ENCODE results near the gene CFTR.
"Not testable (repeated sequence)": the region's sequence is repeated elsewhere in the genome, so short reads cannot be mapped to it uniquely, and the experiment has no call there.

CFTR gene

DNA sequence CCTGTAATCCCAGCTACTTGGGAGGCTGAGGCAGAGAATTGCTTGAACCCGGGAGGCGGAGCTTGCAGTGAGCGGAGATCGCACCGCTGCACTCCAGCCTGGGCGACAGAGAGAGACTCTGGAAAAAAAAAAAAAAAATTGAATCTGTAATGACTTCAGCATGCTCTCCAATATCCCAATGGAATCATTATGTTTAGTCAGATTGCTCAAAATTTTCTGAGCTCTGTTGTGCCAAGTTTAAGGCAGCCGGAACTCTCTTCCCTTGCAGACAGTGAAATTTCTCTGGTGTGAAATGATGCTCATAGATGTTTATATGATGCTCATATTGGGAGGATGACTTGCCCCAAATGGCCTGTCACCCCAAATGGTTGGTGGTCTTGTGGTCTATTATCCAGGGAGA is 212.5 kb downstream of the CFTR start:
- no peak for DNase-seq

GRCh38 chr7:117698018-117698417 is 218.2 kb downstream of the CFTR start:
- DNase-seq, result no peak

DNA sequence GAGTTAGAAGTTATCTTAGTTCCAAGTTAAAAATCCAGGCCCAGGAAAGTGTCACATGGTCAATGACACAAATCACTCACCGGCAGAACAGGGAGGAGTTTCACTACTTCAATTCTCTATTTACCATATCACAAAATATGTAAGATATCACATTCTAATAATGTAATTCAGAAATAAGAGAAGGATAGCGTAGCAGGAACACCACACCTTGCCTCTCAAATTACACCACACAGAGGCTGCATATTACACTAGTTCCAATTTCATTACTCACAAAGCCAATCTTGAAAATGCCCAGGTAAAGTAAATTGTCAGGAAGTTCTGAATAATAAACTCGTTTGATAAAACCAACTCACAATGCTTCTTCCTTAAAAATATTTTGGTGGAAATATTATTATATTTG is 224.2 kb downstream of the CFTR start:
- DNase-seq, result no peak

- DNase-seq, result no peak
These were observed 225.8 kb downstream of the CFTR start for GRCh38 chr7:117705630-117706029.

DNA sequence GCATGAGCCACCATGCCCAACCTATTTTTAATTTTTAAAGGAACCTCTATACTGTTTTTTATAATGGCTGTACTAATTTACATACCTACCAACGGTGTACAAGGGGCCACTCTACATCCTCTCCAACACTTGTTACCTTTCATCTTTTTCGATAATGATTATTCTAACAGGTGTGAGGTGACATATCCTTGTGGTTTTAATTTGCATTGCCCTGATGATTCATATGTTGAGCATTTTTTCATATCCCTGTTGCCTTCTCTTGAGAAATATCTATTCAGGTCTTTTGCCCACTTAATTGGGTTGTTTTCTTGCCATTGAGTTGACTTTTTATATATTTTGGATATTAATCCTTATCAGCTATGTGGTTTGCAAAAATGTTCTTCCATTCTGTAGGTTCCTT is 226.4 kb downstream of the CFTR start:
- no peak for DNase-seq

GRCh38 chr7:117707080-117707479 is 227.3 kb downstream of the CFTR start:
- DNase-seq, result no peak

GRCh38 chr7:117708173-117708572 is 228.3 kb downstream of the CFTR start:
- not testable (repeated sequence) for DNase-seq

DNA sequence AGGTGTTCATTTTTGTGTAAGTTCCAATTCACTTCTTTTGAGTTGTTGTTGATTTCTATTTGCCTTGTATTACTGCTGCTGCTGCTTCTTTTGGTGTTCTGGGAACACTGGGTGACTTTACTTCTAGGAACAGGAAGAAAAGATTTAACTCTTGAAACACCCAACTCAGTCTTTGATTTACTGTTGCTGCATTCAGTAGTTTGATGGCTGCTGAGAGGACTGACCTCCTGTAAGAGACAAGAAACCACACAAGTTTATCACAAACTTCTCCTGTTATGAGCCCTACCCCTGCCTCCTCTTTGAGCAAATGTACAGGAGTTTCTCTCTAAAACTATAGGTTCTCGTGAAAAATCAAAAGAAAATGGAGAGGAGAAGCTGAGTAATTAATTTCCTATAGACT is 231.7 kb downstream of the CFTR start:
- DNase-seq, result no peak

- no peak for DNase-seq
These were observed 236.1 kb downstream of the CFTR start for GRCh38 chr7:117715784-117716445.

DNA sequence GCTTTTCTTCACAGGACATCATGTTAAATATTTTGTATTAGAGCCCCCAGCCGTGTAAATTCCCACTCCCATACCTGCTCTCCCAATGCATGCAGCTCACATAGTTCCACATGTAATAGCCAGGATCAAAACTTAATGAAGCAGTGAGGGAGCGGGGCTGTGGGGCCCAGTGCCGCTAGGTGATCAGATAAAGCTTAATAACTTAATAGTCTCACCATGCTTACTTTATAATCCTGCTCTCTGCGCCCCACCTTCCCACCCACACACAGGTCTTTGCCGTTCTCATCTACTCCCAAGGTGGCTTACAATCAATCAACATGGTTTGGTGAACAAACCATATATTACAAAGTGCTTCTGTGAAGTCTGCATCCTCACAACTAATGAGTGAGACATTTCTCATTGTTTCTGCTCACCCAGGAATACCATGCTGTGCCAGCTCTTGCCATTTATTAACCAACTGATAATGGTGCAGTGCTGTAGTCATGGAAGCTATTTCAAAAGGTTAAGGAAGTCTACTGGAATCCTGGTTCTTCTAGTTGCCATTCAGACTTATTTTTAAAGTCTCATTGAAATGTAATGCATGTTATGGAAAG is 237.0 kb downstream of the CFTR start:
- no peak for DNase-seq

DNA sequence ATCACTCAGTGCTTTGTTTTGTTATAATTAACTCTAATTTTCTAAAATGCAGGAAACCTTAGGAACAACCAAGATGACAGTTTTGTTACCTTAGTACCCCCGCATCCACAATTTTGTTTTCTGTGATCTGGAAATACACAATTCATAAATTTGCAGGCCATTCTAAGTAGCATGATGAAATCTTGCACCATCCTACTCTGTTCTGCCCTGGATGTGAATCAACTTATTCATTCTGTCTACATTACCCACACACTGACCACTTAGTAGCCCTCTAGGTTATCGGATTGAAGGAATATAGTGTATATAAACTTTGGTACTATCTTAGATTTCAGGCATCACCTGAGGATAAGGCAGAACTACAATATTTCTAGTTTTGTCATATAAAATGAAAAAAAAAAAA is 237.5 kb downstream of the CFTR start:
- no peak for DNase-seq
